ENCODE data around the gene RPS27L.

Gene RPS27L

GRCh38 chr15:63157118-63157843 is at the start of gene RPS27L:
Gene RPS27L (minus strand): TSS chr15:63157477. CDS start chr15:63157405, 72 bp downstream.
- peak; percentile 90 for DNase-seq (ENCODE audit: low spot score)

- DNase-seq (ENCODE audit: low spot score), result no peak
Observed at GRCh38 chr15:63206079-63206478, 48.8 kb upstream of the RPS27L start.

- no peak for DNase-seq (ENCODE audit: low spot score)
Observed at GRCh38 chr15:63203451-63204090, 46.3 kb upstream of the RPS27L start.

DNA sequence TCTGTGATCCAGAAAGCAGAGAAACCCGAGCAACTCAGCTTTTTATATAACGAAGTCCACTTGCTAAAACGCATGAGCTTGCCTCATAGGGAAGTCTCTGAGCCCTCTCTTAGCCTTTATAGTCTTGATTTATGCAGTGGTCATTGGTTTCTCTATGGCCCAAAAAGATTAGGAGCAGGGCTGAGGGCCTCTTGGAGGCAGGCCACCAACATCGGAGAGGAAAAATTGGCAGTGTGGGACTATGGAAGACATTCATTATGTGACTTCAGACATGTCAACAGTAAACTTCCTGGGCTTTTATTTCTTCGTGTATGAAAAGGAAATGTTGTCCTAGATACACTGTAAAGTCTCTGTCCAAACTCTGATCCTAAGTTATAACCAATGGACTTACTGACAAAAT is 45.6 kb upstream of the RPS27L start:
- no peak for DNase-seq (ENCODE audit: low spot score)

DNA sequence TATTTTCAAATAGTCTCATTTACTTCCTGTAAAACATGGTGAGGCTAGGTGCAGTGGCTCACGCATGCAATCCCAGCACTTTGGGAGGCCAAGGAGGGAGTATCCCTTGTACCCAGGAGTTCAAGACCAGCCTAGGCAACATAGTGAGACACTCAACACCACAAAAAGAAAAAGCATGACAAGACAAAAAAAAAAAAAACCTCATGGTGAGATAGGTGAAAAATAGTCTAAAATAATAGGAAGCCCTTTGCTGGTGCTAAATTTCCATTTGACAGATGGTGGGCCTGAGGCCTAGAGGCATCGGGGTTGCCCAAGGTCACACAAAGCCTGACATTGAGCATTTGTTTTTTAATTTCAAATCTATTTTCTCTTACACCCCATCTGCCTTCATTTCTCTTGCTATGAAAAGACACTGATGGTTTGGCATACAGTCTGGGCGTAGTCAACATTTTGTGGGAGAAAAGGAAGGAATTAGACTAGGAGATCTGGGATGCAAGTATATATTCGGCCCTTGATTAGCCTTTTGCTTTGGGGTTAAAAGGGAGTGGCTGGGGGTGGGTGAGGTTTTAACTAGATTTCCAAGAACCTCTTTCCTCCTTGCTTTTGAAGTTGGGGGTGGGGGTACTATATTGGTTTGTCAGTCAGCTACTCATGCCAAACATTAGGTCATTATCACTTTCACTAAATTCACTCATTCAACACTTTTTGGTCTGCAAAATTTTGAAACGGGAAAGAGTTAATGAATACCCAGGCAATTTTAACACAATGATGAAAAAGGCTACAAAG is 43.4 kb upstream of the RPS27L start:
- no peak for DNase-seq (ENCODE audit: low spot score)

GRCh38 chr15:63198371-63199250 is 41.3 kb upstream of the RPS27L start:
- no peak for DNase-seq (ENCODE audit: low spot score)

DNA sequence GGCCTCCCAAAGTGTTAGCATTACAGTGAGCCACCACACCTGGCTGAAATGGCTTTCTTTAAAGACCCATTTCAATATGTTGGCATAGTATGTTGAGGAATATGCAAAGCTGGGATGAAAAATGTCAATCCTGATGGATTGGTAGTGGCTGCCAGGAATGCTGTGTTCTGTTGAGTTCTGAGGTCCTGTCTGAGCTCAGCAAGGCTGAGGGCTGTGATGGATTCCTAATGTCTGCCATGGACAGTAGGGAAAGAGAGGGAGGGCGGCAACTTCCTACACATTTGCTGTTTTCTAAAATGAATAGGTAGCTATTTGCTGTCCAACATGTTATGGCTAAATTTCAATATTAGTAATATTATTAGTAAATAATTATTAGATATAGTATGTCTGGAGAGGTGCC is 40.3 kb upstream of the RPS27L start:
- no peak for DNase-seq (ENCODE audit: low spot score)

DNA sequence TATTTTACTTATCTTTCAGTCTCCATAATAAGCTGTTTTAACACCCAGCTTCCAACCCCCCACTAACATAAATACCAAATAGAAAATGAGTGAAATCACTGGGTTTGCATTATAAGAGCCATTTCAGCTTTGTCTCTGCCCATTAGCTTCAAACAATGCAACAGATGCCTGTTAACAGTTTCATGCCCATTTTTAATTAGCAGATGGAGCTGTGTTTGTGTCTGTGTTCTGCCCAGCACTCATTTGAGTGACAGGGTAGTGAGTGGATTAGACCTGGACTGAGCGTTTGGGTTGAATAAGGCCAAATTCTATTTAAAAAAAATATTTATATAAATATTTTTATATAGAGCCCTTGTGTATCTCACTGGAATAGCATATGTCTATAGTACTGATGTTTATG is 39.6 kb upstream of the RPS27L start:
- no peak for DNase-seq (ENCODE audit: low spot score)

DNA sequence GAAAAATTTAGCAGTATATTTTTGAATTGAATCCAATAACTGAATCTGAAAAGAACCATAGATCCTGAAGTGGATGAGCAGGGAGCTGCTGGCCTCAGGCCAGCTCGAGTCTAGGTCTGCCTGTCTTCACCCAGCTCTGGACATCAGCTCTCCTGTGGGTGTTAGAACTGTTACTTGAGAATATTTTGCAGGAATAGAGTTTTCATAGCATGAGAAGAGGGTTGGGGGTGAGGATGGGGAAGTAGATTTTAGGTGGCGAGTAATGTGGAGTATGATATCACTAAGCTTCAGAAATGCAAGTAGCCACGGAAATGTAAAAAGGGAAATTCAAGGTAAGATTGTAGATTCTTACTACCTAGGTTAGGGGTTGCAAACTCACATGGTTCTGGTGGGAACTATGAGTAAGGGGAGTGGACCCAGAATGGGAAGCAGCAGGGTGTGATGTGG is 38.3 kb upstream of the RPS27L start:
- no peak for DNase-seq (ENCODE audit: low spot score)

DNA sequence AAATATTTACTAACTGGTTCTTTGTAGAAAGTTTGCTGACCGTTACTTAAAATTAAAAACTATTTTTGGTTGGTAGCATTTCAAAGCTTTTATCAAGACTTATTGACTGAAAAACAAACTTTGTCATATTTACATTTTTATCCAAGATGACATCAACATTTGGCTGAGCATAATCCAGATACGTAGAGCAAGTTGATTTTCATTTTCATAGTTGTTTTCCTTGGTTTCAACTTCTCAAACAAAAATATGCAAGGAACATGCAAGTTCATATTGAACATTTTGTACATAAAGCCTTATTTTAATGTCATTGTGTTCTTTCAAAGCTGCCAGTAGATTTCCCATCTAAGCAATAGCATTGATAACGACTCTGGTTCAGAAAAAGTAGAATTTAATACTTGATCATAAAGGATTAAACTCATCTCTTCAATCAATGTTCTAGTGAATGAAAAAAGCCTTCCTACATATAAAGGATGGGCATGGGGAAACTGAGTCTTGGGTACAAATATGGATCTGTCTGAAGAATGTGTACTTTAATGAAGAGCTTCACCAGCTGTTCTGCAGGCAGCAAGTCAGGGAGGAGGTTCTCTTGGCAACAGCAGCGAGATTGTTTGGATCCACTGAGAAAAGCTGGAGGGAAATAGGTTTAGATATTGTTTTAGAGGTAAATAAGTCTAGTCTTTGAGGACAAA is 37.7 kb upstream of the RPS27L start:
- no peak for DNase-seq (ENCODE audit: low spot score)

GRCh38 chr15:63194302-63194701 is 37.0 kb upstream of the RPS27L start:
- DNase-seq (ENCODE audit: low spot score), result no peak

DNA sequence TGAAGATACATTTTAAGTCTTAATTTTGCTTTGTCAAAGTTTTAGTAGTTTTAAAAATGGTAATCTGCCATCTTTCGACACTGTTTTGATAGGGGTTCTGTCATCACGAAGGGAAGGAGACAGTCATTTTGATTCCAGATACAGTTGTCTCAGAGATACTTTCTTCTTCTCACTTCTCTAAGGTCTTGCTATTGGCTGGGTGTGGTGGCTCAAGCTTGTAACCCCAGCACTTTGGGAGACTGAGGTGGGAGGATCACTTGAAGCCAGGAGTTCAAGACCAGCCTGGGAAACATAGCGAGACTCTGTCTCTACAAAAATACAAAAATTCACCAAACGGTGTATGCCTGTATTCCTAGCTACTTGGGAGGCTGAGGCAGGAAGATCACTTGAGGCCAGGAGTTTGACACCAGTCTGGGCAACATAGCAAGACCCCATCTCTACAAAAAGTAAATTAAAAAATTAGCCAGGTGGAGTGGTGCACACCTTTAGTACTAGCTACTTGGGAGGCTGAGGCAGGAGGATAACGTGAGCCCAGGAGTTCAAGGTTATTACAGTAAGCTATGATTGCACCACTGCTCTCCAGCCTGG is 35.4 kb upstream of the RPS27L start:
- DNase-seq (ENCODE audit: low spot score), result no peak

DNA sequence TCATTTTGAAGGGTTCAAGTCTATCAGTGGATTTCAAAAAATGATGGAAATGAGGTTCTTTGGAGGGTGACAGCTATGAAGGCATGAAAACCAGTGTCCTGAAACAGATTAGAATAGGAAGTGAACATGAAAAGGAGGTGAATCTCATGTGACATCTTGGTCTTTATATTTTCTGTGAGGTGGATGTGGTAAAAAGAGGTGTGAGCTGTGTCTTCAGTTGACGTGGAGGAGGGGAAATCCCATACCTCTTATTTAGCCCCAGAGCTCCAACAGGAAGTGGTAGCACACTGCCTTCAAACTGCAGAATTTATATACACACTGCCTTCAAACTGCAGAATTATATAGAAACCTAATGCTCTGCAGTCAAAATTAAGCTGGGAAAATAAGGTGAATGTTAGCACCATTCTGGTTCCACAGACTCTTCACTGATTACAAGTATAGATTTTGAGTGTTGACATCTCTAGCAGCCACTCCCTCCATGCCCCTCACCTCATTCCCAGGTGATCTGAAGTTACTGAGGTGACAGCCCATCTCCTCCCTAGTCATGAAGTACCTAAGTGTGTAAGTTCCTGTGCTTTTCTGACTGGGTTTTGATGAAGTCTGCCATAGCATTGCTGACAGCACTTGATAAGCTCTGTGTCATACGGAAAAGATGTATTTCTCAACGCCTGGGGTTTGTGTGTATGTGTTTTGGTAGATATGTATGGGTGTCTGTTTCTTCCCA is 34.8 kb upstream of the RPS27L start:
- DNase-seq (ENCODE audit: low spot score), result no peak

DNA sequence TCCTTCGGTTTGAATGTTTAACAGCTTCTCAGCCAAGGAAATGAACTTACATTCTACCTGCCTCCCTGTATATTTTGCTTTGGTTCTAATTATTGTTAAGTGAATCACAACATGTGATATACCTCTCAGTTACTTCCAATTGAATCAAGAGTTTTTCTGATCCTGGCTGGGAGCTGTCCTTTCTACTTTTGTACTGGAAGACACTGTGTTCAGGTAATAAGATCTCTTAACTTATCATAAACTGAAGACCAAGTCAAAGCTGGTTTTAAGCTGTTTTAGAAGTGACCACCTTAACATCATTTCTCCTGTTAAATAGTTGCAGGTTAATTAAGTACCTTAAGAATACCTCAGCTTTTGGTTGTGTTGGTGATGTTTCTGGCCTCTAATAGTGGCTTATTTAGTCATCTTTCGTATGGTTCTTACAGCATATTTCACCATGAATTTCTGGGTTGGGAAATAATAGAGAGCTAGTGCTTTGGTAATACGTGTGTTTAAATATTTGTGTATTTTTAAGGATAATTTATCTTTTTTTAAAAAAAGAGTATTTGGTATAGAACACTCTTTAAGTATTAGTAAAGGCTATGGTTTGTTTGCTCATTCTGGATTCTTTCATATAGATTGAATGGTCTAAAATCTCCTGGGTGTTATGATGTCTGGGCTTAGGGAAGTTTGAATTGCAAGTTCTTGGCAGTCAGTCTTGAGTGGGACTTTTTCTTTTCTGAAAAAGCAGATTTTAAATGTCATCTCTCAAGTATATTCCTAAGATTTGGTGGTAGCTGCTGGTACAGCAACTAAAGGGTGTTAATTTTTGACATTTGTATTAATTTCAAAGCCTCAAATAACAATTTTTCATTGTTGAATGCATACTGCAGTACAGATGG is 33.7 kb upstream of the RPS27L start:
- DNase-seq (ENCODE audit: low spot score), result no peak

DNA sequence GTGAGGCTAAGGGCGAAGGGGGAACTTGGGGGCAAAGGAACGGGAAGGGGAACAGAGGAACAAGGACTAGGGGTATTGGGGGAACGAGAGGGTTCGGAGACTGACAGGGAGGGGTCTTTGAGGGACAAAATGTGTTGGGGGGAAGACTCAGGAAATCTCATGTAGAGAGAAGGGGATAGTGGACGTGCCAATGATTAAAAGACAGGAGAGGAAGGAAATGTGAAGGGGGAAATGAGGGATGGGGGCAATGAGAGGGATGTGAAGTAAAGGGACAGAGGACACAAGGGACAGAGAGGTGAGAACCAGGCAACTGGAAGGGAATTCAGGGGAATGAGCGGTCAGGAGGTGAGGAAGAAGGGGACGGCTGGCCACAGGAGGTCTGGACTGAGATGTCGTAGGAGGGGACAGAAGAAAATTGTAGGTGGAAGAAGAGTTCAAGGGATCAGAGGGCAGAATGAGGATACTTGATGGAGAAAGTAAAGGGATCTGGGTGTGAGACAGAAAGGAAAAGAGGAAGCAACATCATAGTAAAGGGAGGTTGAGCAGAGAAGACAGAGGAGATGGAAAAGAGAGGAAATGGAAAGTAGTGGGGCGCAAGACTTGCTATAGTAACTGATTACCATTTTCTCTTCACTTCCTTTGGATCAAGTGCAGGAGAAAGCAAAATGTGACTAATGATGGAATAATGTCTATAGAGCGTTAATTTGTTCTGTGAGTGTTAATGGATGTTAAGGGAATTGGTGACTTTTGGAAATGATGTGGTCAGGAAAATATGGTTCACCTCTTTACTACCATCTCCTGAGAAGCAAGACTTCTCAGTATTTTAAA is 32.9 kb upstream of the RPS27L start:
- no peak for DNase-seq (ENCODE audit: low spot score)

- DNase-seq (ENCODE audit: low spot score), result peak; percentile 80
Observed at GRCh38 chr15:63188926-63189871, 31.9 kb upstream of the RPS27L start, which contains the start of gene RAB8B. Gene RAB8B (plus strand): TSS chr15:63189606. CDS start chr15:63189625, 19 bp downstream.
